Heart left ventricle (tissue), 13 donors: Measurements from ENCODE around the gene SLC6A17.

Source experiments
- CTCF ChIP-seq, 12 donors: fragments of 200-600 bp; sonication (generic) in 4 of 12; IDR thresholded peaks; one replicate each; pipeline versions ENCODE4 v1.5.0 to v1.8.0; 2018 to 2022; ENCODE audit warnings: antibody characterized with exemption in 12 of 12, mild to moderate bottlenecking in 5 of 12
- POLR2A ChIP-seq, 2 donors: fragments of 450-650 bp; IDR thresholded peaks; one replicate each; pipeline ENCODE4 v1.6.1; 2017; ENCODE audit warnings: antibody characterized with exemption in 2 of 2, mild to moderate bottlenecking in 2 of 2, moderate library complexity in 2 of 2
- donor health status: ischemic (EF 13 %, LVEDD 7.1; RV severe dilation, severe dysfunction).
- donor health status: DM: no; HTN: yes; CAD: no.
- donor health status: DM: no; HTN: no; CAD: no.
- donor health status: ischemic (EF 25% LVEDD 6.9; RV normal size, moderate dysfunction).
- donor health status: ischemic (EF 25% LVEDD 5.7; RV mildly dilated, moderate dysfunction).
- donor health status: ischemic (EF 35%, LVEDD 5.7; RV mildly dilated, moderate dysfunction).
- donor health status: nonischemic (EF 11% LVEDD 7.7; RV severe dilation, severe dysfunction).
- donor health status: DM: yes; HTN: yes; CAD: no.
- donor health status: PGD.
- donor health status: ischemic (EF 29% LVEDD 5.4; RV normal size, mild dysfunction).
- donor health status: nonischemic (EF 23%, LVEDD 6.1; RV moderate dilation, normal function).

GRCh38 chr1:110134050-110134595 is 16.2 kb upstream of the SLC6A17 start:
- TF ChIP-seq CTCF (IDR thresholded peaks at IDR 0.05): no peak
- TF ChIP-seq POLR2A (IDR thresholded peaks at IDR 0.05): no peak
